H1 (cell line): ENCODE results near the gene LMTK3. TPM values are rescaled to one million over a fixed set of nuclear protein-coding genes. Genes with fewer than 3 reads are reported as not detected.

ENCODE experiments used
- CTCF ChIA-PET: fragments of 300-600 bp; sonication (Branson Sonifier 250); formaldehyde crosslinking; loops from one replicate; lab custom pipeline; 2021; ENCODE audit not compliant: partially characterized antibody; lab: Charles Lee
- POLR2A ChIA-PET: fragments of 300-600 bp; sonication (Branson Sonifier 250); formaldehyde crosslinking; loops from one replicate; lab custom pipeline; 2021; ENCODE audit warnings: inconsistent platforms; ENCODE audit not compliant: partially characterized antibody; lab: Charles Lee
- DNase-seq, 2 experiments: peaks; one replicate each; pipeline versions ENCODE4 v3.0.0 to v3.0.0-alpha.2; 2010 to 2022; ENCODE audit warnings: low spot score in 2 of 2, low read depth in 1 of 2, mixed read lengths in 1 of 2
- FAIRE-seq: peaks from 2 replicates; lab custom pipeline; 2011; peaks lifted over from hg19 to GRCh38; lab: Jason Lieb, UNC
- H2AFZ ChIP-seq: 2 replicates; pipeline ENCODE4 v1.8.1; 2012; ENCODE audit warnings: low read length, inconsistent platforms
- H2AK5ac ChIP-seq: 2 replicates; pipeline ENCODE4 v1.6.1; 2013; ENCODE audit warnings: low read depth, low read length
- H2BK120ac ChIP-seq: replicated peaks from 2 replicates; pipeline ENCODE3; 2013; ENCODE audit warnings: low read depth, low read length, inconsistent platforms
- H2BK12ac ChIP-seq: 2 replicates; pipeline ENCODE4 v1.6.1; 2013; ENCODE audit warnings: low read depth, low read length
- H2BK15ac ChIP-seq: 2 replicates; pipeline ENCODE4 v1.6.1; 2013; ENCODE audit warnings: low read length
- H2BK20ac ChIP-seq: 2 replicates; pipeline ENCODE4 v1.6.1; 2013; ENCODE audit warnings: low read length
- H2BK5ac ChIP-seq: 2 replicates; pipeline ENCODE4 v1.6.1; 2013; ENCODE audit warnings: low read depth, low read length
- H3K14ac ChIP-seq: 2 replicates; pipeline ENCODE4 v1.6.1; 2013; ENCODE audit warnings: inconsistent platforms; ENCODE audit not compliant: insufficient read length
- H3K18ac ChIP-seq: 2 replicates; pipeline ENCODE4 v1.6.1; 2013; ENCODE audit warnings: low read length; ENCODE audit errors: extremely low read depth
- H3K23ac ChIP-seq: 2 replicates; pipeline ENCODE4 v1.6.1; 2013; ENCODE audit warnings: inconsistent platforms; ENCODE audit not compliant: insufficient read length
- H3K23me2 ChIP-seq: 2 replicates; pipeline ENCODE4 v1.6.1; 2013; ENCODE audit warnings: low read depth, low read length
- H3K27ac ChIP-seq: 2 replicates; pipeline ENCODE4 v1.6.1; 2011; ENCODE audit warnings: low read depth, low read length, inconsistent platforms
- H3K27me3 ChIP-seq, 4 experiments: replicated peaks in 1 of 4; 1 replicate in 1 of 4; 2 replicates in 3 of 4; pipeline versions ENCODE4 v1.6.1 to v1.8.1; 2011 to 2013; ENCODE audit warnings: low read length in 3 of 4, mild to moderate bottlenecking in 3 of 4, inconsistent platforms in 2 of 4, mixed read lengths in 2 of 4, moderate library complexity in 1 of 4; ENCODE audit not compliant: control insufficient read depth in 3 of 4, insufficient read depth in 3 of 4; ENCODE audit errors: extremely low read depth in 1 of 4
- H3K36me3 ChIP-seq, 4 experiments: 2 replicates each; pipeline versions ENCODE4 v1.6.1 to v1.8.1; 2011 to 2013; ENCODE audit warnings: mild to moderate bottlenecking in 4 of 4, low read length in 3 of 4, moderate library complexity in 2 of 4, control low read depth in 1 of 4, inconsistent platforms in 1 of 4; ENCODE audit not compliant: insufficient read depth in 4 of 4, control insufficient read depth in 2 of 4
- H3K4ac ChIP-seq: replicated peaks from 2 replicates; pipeline ENCODE3; 2013; ENCODE audit warnings: low read length, low read depth, mixed read lengths, inconsistent platforms; ENCODE audit not compliant: insufficient read length
- H3K4me1 ChIP-seq, 4 experiments: replicated peaks in 1 of 4; 1 replicate in 1 of 4; 2 replicates in 3 of 4; pipeline versions ENCODE4 v1.6.1 to v1.8.1; 2011 to 2013; ENCODE audit warnings: low read length in 3 of 4, inconsistent platforms in 2 of 4, mixed read lengths in 1 of 4; ENCODE audit not compliant: insufficient read depth in 4 of 4, control insufficient read depth in 3 of 4
- H3K4me2 ChIP-seq, 2 experiments: 2 replicates each; pipeline versions ENCODE4 v1.6.1 to v1.8.1; 2011 to 2013; ENCODE audit warnings: low read depth in 2 of 2, low read length in 2 of 2, control low read depth in 1 of 2, inconsistent platforms in 1 of 2, mild to moderate bottlenecking in 1 of 2; ENCODE audit not compliant: insufficient read depth in 1 of 2
- H3K4me3 ChIP-seq, 4 experiments: fragments of 200-600, 300-600 bp in 1 of 4; sonication (generic), shearing (Covaris generic), sonication (Bioruptor Twin) in 1 of 4; 2 replicates each; pipeline versions ENCODE4 v1.5.1 to v1.8.1; 2011 to 2016; ENCODE audit warnings: low read length in 4 of 4, low read depth in 3 of 4, control low read depth in 2 of 4, inconsistent platforms in 2 of 4, mild to moderate bottlenecking in 2 of 4, mixed read lengths in 1 of 4, moderate library complexity in 1 of 4; ENCODE audit not compliant: insufficient read depth in 2 of 4; ENCODE audit errors: extremely low read depth in 1 of 4
- H3K56ac ChIP-seq: replicated peaks from 2 replicates; pipeline ENCODE3; 2013; ENCODE audit warnings: low read depth, mild to moderate bottlenecking, mixed read lengths, low read length, inconsistent platforms; ENCODE audit not compliant: insufficient read length
- H3K79me1 ChIP-seq: 2 replicates; pipeline ENCODE4 v1.6.1; 2013; ENCODE audit warnings: low read depth, low read length, control low read depth
- H3K79me2 ChIP-seq, 2 experiments: 2 replicates each; pipeline versions ENCODE4 v1.6.1 to v1.8.1; 2012 to 2013; ENCODE audit warnings: low read length in 2 of 2, mild to moderate bottlenecking in 2 of 2, inconsistent platforms in 1 of 2; ENCODE audit not compliant: insufficient read depth in 2 of 2, control insufficient read depth in 1 of 2
- H3K9ac ChIP-seq, 4 experiments: replicated peaks in 1 of 4; 1 replicate in 1 of 4; 2 replicates in 3 of 4; pipeline versions ENCODE4 v1.6.1 to v1.8.1; 2011 to 2013; ENCODE audit warnings: low read depth in 3 of 4, low read length in 3 of 4, control low read depth in 2 of 4, mild to moderate bottlenecking in 2 of 4, moderate library complexity in 2 of 4, inconsistent platforms in 1 of 4; ENCODE audit errors: extremely low read depth in 1 of 4
- H3K9me3 ChIP-seq, 2 experiments: 2 replicates each; pipeline versions ENCODE4 v1.6.1 to v1.8.1; 2012 to 2013; ENCODE audit warnings: mild to moderate bottlenecking in 2 of 2, moderate library complexity in 2 of 2, control low read depth in 1 of 2, inconsistent platforms in 1 of 2, low read depth in 1 of 2, low read length in 1 of 2, mixed read lengths in 1 of 2; ENCODE audit not compliant: insufficient read depth in 2 of 2
- H4K20me1 ChIP-seq, 2 experiments: replicated peaks in 1 of 2; 2 replicates each; pipeline versions ENCODE3 to v1.8.1; 2011 to 2013; ENCODE audit warnings: inconsistent platforms in 2 of 2, low read length in 2 of 2, mild to moderate bottlenecking in 1 of 2; ENCODE audit not compliant: insufficient read depth in 2 of 2, control insufficient read depth in 1 of 2
- H4K5ac ChIP-seq: 2 replicates; pipeline ENCODE4 v1.6.1; 2013; ENCODE audit warnings: low read length, low read depth, mixed read lengths, inconsistent platforms; ENCODE audit not compliant: insufficient read length
- H4K8ac ChIP-seq: 2 replicates; pipeline ENCODE4 v1.8.0; 2013; ENCODE audit warnings: mild to moderate bottlenecking, moderate library complexity, low read length, inconsistent platforms; ENCODE audit not compliant: insufficient read depth; ENCODE audit errors: extremely low read depth
- H4K91ac ChIP-seq: replicated peaks from 2 replicates; pipeline ENCODE3; 2013; ENCODE audit warnings: low read length, mixed read lengths, inconsistent platforms; ENCODE audit not compliant: insufficient read length
- CHD1 ChIP-seq: IDR thresholded peaks from 2 replicates; pipeline ENCODE4 v1.6.1; 2012; ENCODE audit warnings: low read depth, low read length, improper control_type of control experiment
- CHD2 ChIP-seq: IDR thresholded peaks from 2 replicates; pipeline ENCODE4 v1.6.1; 2012; ENCODE audit warnings: low read length, improper control_type of control experiment
- CTBP2 ChIP-seq: IDR thresholded peaks from 2 replicates; pipeline ENCODE4 v1.7.0; 2011; ENCODE audit warnings: borderline replicate concordance, mild to moderate bottlenecking, moderate library complexity, mixed read lengths, low read length; ENCODE audit not compliant: insufficient read depth, insufficient read length
- MAX ChIP-seq: IDR thresholded peaks from 2 replicates; pipeline ENCODE4 v1.6.1; 2012; ENCODE audit warnings: inconsistent platforms
- RAD21 ChIP-seq, 2 experiments: IDR thresholded peaks in 1 of 2; conservative IDR thresholded peaks in 1 of 2; 2 replicates each; pipeline ENCODE4 v1.6.1; 2011; ENCODE audit warnings: low read depth in 2 of 2, low read length in 2 of 2, improper control_type of control experiment in 1 of 2, inconsistent platforms in 1 of 2, mild to moderate bottlenecking in 1 of 2, moderate library complexity in 1 of 2
- RFX5 ChIP-seq: IDR thresholded peaks from 2 replicates; pipeline ENCODE4 v1.6.1; 2011; ENCODE audit warnings: low read depth, low read length, improper control_type of control experiment, borderline replicate concordance
- SIN3A ChIP-seq, 2 experiments: IDR thresholded peaks in 1 of 2; conservative IDR thresholded peaks in 1 of 2; 2 replicates each; pipeline ENCODE4 v1.6.1; 2011 to 2012; ENCODE audit warnings: low read length in 2 of 2, improper control_type of control experiment in 1 of 2, low read depth in 1 of 2, mild to moderate bottlenecking in 1 of 2
- SP1 ChIP-seq: IDR thresholded peaks from 2 replicates; pipeline ENCODE4 v1.6.1; 2011; ENCODE audit warnings: low read depth, low read length
- SUZ12 ChIP-seq: fragments of 200-600 bp; sonication (generic); IDR thresholded peaks from 2 replicates; pipeline ENCODE4 v1.6.1; 2012; ENCODE audit warnings: mild to moderate bottlenecking, inconsistent platforms, low read length, moderate library complexity, mixed read lengths
- WGBS, 2 experiments: shearing (Covaris generic) in 1 of 2; methylation state at CpG; one replicate each; pipeline versions ENCODE4 v1.1.6 to v1.1.7; 2013 to 2015; ENCODE audit warnings: low lambda C conversion rate in 2 of 2, mixed read lengths in 2 of 2, inconsistent platforms in 1 of 2, low coverage in 1 of 2, missing lambda C conversion rate in 1 of 2; ENCODE audit not compliant: insufficient replicate concordance in 2 of 2, insufficient coverage in 1 of 2, insufficient read length in 1 of 2; ENCODE audit errors: extremely low coverage in 1 of 2, missing lambda C conversion rate in 1 of 2; 5-methylcytosine and 5-hydroxymethylcytosine counted together
- polyA plus RNA-seq, 7 experiments: library from polyadenylated mRNA; depleted of rRNA in 3 of 7; stranded (reverse) in 5 of 7; unstranded in 2 of 7; fragments of >200 nt in 5 of 7; fragments of 200-250 nt in 2 of 7; gene quantifications; 1 replicate in 5 of 7; 2 replicates in 1 of 7; 4 replicates in 1 of 7; pipeline versions ENCODE4 v1.2.1 to v1.2.3, GENCODE V29; 2011 to 2013; ENCODE audit warnings: missing spikeins in 2 of 7, mixed read lengths in 2 of 7
- total RNA-seq: library from RNA; stranded (reverse); fragmentation: NEBNext Ultra II Directional; extraction: Animal tissue kit (Norgen Biotek cat#: 25700); gene quantifications from 2 replicates; pipeline ENCODE4 v1.2.1, GENCODE V29; 2021

Gene LMTK3
- total and polyA plus RNA-seq, 2 of the 8 experiments (the other 6 are each of a cell fraction or from before 2014, with no cell fraction given), result 2.7 to 12.4 TPM

GRCh38 chr19:48506138-48506733 lies 5.4 kb downstream of the LMTK3 start:
- no peak overlapping the region for H3K4ac ChIP-seq
- H3K23me2 ChIP-seq, result peaks cover 12% of the 10 kb centered on the region
- H3K9me3 ChIP-seq, result no peaks in the 10 kb centered on the region
- H4K20me1 ChIP-seq, result peaks cover 0 to 1% of the 10 kb centered on the region in 2 experiments
- no peak overlapping the region for H3K18ac ChIP-seq
- no peaks in the 10 kb centered on the region for H3K79me1 ChIP-seq
- H3K9ac ChIP-seq, result no peak overlapping the region
- H3K4me3 ChIP-seq, result no peak overlapping the region
- no peak overlapping the region for H3K56ac ChIP-seq
- H3K27me3 ChIP-seq, result no peaks in the 10 kb centered on the region
- DNase-seq (no peak), FAIRE-seq (no peak)
- H2BK20ac ChIP-seq, result no peak overlapping the region
- POLR2A ChIA-PET, result interaction anchor here (0.6 to 9.5 kb wide), 6 partner anchors 13 to 108 kb away, joined by 3 to 59 read pairs (median 7); partner anchors contain the start of gene FAM83E
- H3K4me1 ChIP-seq, result peaks cover 0 to 13% (median 12%) of the 10 kb centered on the region in 4 experiments; a peak in 6 of 7 replicates
- no peak overlapping the region for H3K4me2 ChIP-seq
- no peaks in the 10 kb centered on the region for H3K79me2 ChIP-seq
- no peak overlapping the region for H2AFZ ChIP-seq
- H4K91ac ChIP-seq, result no peak overlapping the region
- H4K5ac ChIP-seq, result no peak overlapping the region
- H4K8ac ChIP-seq, result no peak overlapping the region
- H2BK120ac ChIP-seq, result no peak overlapping the region
- H2BK5ac ChIP-seq, result no peak overlapping the region
- no peak overlapping the region for H3K23ac ChIP-seq
- H3K36me3 ChIP-seq, result no peaks in the 10 kb centered on the region
- no peak overlapping the region for H3K27ac ChIP-seq
- H2AK5ac ChIP-seq, result no peak overlapping the region
- CTCF ChIA-PET, result interaction anchor here (0.6 to 9.6 kb wide), 25 partner anchors 10 to 679 kb away, joined by 3 to 353 read pairs (median 4); partner anchors contain the start of genes KDELR1 and SULT2B1
- no peak overlapping the region for H3K14ac ChIP-seq
- WGBS, 2 experiments, result 93% methylated on average over 5 of the region's 5 CpGs; no CpG with 5 or more reads in 1 of the 2 experiments
- 0 out of 2 replicates have a peak overlapping the region, but pooled peaks have one; percentile 81 for H2BK15ac ChIP-seq
- H2BK12ac ChIP-seq, result 0 out of 2 replicates have a peak overlapping the region, but pooled peaks have one; percentile 50
- TF ChIP-seq CTBP2, result no peak
- no peak for TF ChIP-seq SUZ12
- TF ChIP-seq MAX, result no peak
- TF ChIP-seq CHD1, result no peak
- no peak for TF ChIP-seq CHD2
- 0 out of 2 replicates have a peak, but pooled peaks have one; percentile 9 for TF ChIP-seq SP1
- TF ChIP-seq RAD21 (IDR thresholded peaks at IDR 0.05 in 1 of 2, conservative IDR thresholded peaks at IDR 0.05 in 1 of 2; ENCODE audit: low read depth in 2 of 2, low read length in 2 of 2), result peak; percentile 88 to 91
- no peak for TF ChIP-seq RFX5
- TF ChIP-seq SIN3A (conservative IDR thresholded peaks at IDR 0.05 in 1 of 2, IDR thresholded peaks at IDR 0.05 in 1 of 2; ENCODE audit: low read depth in 1 of 2, low read length in 2 of 2), result no peak
